GM21737 (cell line): ENCODE results near the gene CIZ1.

Experiments used
- ATAC-seq: cut with Tn5 transposase; IDR thresholded peaks from one replicate; pipeline ENCODE4 v1.9.1; 2021; ENCODE audit warnings: mild to moderate bottlenecking, moderate library complexity; ENCODE audit not compliant: unreplicated experiment

CIZ1 gene

DNA sequence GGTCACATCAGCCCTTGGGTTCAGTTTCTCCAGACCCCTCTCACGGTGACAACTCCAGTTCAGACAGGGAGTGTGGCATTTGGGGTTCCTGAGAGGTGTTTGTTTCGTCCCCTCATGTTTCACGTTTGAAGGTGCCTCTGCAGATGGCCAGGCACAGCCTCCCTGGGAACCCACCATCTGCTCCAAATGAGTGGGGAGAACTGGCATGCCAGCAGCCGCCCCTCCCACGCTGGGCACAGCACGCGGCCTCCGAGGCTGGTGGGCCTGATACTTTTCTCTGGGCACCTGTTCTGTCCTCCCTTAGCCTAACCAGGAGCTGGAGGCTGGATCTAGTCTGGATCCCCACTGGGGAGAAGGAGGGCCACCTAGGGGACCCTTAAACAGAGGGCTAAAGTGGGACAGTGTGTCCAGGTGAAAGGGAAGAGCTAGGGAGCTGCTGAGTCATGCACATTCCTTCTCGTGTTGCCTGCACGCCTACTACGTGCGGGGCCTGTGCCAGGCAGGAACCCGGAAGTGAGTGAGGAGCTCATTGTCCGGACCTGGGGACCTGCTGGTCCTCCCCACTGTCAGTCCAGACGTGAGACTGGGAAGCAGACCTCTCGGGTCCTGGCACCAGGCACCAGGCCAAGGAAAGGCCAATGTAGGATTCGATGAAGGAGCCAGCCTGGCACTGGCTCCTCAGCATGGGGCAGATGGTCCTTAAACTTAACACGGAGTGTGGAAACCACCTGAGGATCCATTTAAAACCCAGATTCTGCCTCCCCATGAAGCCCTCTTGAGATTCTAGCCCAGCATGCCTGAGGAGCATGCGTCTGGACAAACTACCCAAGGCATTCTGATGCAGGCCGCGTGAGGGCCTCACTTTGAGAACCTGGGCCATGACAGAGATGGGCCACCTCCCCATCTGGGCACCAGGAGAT, 23.5 kb upstream of the CIZ1 start:
- no peak for ATAC-seq

DNA sequence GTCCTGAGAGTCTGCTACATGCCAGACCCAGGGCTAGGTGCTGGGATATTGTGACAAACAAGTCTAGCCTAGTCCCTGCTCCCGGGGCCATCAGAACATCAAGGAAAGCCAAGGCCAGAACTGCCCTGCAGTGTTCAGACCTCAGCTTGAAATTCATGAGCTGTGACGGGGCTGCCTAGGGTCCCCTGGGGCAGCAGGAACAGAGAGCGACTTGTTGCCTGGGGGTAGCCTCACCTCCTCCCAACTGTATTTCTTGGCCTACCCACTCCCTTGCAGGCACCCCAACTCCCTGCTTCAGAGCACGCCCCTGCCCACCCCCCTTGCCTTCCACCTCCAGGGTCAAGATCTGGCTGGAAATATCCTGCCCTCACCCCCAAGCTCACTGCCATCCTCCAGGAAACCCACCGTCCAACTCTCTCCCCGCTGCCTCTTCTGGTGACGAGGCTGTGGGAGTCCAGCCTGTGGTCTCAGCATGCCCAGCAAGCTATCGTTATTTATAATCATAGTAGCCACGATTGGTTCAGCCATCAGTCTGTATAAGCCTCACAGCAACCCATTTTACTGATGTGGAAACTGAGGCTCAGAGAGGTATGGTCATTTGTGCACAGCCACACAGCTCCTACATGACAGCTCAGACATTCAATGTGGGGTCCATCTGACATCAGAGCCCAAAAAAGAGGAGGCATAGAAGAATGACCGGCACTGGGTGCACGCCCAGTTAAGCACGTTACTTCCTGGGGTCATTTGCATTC, 22.6 kb upstream of the CIZ1 start:
- no peak for ATAC-seq

DNA sequence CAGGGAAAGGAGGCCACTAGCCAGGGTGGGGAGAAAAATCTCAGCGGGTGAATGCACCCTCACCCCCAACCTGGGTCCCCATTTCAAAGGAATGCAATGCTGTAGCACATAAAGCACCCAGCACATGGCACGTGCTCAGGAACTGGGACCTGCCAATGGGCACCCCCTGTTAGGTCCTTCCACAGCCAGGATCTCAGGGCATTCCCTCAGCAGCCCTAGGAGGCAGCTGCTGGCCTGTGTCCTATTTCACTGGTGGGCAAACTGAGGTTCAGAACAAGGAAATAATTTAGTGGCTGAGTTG, 20.6 kb upstream of the CIZ1 start:
- no peak for ATAC-seq

DNA sequence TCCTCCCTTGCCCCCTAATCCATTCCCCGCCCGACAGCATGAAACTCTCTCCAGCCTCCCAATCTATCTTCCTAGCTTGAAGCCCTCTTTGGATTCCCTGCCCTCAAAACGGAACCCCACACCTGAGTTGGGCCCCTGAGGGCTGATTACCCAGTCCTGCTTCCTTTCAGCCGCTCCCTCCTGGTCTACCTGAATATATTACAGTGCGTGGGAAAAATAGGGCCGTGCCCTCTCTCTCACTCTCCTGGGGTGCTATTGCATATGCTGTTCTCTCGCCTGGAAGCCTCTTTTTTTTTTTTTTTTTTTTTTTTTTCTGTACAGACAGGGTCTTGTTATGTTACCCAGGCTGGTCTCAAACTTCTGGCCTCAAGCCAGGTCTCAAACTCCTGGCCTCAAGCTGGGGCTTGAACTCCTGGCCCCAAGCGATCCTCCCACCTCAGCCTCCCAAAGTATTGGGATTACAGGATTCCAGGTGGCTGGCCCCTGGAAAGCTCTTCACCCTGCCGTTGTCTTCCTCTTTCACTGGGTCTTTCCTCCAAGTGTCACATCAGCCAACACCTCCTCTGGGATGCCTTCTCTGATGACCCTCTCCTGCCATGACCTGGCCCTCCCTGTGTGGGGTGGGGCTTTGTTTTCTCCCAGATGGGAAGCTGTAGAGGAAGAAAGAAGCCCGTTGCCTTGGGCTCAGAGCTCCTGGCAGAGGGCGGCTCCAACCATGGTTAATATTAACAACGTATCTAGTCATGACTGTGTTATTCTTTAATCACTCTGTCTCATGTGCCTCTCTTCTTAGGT, 20.0 kb upstream of the CIZ1 start:
- ATAC-seq: no peak

DNA sequence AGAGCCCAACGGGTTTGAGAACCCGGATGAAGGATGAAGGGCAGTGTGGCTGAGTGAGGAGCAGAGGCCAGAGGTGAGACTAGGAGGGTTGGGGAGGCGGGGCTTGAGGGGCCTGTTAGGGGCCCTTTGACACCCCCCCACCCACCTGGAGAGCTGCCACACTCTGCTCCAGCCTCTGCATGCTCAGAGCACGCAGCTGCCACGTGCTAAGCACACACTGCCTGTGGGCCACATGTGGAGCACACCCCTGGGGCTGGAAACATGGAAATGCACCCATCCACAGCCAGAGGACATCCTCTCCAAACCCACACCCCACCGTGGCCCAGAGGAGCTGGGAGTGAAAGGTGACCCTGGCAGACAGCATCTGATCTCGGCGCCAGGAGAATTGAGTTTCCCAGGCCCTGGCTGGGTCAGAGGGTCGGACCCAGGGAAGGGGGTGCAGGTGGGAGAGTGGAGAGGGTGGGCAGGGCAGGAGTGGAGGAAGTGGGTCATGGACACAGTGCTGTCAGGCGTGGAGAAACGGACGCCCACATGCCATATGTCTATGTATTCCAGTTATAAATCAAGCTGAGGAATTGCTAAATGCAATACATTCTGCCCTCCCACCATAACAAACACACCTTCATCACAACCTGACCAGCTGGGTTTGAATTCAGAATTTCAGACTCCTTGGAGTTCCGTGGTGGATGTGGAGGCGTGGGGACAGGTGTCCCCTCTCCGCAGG, 17.7 kb upstream of the CIZ1 start:
- ATAC-seq: no peak

DNA sequence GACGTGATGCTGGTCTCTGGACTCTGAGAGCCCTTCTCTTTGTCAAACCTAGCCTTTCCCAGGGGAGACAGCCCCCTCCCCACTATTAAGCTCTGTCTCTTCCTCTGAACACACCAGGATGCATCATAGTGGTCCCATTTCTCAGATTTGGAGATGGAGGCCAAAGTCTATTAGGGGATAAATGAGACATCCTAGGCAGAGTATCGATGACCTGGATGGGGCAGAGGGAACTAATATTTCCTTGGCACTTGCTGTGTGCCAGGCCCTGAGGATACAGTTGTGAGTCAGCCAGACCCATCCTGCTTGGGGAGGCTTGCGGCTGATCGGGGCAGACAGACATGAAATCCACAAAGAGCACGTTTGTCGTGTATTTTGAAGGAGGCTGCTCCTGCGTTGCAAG, 17.0 kb upstream of the CIZ1 start:
- ATAC-seq: no peak

DNA sequence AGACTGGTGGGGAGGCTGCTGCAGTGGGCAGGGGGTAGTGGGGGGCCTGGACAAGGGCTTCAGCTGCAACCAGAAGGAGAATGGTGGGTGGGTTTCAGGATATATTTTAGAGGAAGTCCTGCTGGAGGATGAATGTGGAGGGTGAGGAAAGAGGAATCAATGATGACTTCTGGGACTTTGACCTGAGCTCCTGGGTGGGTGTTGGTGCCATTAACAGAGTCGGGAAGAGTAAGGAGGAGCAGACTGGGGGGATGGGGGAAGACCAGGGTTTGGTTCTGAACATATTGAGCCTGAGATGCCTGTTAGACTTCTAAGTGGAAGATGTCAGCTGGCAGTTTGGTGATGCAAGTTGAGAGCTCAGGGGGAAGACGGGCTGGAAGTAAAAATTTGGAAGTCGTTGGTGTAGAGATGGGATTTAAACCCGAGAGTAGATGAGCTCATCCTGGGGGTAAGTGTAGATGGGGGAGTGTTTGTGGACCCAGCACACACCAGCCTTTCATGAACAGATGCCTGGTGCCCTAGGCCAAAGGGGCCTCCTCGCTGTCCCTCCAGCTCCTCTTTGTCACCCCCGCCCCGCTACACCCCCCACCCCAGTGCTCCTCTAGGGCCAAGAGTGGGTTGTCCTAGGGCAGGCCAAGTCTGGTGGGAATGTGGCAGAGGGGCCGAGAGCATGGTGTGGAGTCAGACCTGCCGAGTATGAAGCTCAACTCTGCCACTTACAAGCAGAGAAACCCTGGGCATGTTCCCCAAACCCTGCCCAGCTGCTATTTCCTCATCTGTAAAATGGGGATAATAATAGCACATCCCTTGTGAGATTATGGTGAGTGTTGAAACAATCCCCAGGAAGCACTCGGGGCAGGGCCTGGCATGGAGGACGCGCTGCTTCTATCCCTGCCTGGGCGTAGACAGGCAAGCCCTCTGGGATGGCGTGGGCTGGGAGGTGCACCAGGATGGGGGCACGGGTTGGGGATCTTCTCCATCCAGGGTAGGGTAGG, 15.8 kb upstream of the CIZ1 start:
- no peak for ATAC-seq

DNA sequence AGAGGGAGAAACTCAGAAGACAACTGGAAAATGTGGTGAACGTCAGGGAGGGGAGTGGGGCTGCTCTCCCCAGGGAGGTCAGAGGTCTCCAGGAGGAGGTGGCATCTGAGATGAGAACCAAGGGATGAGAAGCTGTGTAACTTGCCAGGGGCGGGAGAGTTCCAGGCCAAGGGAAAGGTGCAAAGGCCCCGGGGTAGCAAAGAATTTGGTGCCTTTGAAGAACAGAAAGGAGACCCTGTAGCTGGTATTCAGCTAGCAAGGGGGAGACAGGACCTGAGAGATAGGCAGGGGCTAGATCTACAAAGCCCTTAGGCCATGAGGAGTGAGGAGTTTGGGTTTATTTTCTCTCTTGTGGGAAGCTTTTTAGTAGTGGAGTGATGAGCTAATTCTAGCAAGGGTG, 15.1 kb upstream of the CIZ1 start:
- no peak for ATAC-seq

DNA sequence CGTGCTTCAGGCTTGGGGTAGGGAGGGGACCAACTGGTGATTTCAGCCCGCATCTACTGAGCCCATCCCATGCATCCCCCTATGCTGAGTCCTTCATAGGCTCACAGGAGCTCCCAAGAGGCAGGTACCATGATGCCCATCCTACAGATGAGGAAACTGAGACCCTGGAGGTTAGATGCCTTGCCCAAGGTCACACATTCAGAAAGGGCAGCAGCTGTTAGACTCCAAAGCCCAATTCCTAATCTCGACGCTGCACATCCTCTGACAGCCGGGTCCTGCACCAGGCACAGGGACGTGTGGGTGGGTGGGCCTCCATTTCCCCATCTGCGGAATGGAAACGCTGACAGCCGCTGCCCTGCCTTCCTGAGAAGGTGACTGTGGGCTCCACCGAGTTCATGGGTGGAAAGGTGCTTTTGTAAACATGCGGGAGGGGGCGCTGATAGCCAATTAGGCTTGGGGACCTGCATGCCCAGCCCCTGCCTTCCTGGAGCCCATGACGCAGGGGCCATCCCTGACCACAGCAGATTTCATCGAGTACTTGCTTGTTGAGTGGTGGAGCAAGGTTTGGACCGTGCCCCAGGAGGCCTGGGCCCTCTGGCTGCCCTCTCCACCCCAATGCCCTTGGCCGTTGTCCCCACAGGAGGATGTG, 14.0 kb upstream of the CIZ1 start:
- no peak for ATAC-seq

DNA sequence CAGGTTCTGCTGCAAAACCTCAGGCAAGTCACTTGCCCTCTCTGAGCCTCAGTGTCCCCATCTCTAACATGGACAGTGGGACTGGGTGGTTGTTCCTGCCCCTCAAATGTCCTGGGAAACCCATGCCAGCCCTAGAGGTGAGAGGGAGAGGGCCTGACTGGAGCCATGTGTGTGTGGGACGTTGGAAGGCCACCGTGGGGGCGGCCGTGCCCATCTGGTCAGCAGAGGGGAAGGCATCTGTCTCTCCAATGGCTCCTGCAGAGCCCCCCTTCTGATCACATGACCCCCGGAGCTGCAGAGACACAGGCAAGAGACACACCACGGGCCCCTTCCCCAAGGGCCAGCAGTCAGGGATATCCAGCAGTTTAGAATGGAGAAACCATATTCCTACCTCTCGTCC, 13.5 kb upstream of the CIZ1 start:
- no peak for ATAC-seq

DNA sequence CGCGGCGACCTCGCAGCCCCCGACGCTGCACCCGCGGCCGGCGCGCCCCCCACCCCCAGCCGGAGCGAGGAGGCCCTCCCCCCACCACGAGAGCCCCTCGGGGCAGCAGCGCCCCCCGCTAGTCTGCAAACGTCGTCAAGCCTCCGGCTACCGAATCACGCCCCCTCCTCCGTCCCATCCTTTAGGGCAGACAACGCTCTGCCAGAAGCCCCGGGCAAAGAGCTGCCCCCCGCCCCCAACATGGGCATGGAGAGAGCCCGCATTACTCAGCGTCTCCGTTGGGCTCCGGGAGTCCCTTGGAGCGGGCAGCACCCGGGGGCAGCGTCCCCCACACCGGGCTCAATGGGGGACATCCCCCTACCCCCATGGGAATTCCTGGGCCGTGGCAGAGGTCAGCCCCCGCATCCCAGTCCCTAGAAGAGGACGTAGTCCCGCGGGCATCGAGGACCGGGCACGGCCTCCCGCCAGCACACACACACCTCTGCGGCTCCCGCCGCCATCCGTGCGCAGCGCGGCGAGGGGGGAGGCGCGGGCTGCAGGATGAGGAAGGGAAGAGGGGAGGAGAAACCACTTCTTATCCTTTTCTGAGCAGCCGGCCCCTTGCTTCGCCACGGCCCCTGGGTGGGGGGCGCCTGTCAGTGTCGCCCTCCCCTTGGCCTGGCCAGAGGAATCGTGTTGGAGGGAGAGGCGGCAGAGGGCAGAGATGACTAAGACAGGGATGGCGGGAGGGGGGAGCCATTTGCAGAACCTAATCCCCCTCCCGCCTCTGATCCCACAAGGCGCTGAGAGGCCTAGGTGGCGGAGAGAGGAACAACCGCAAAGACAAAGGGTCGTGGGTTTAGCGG, 12.6 kb upstream of the CIZ1 start:
- no peak for ATAC-seq

DNA sequence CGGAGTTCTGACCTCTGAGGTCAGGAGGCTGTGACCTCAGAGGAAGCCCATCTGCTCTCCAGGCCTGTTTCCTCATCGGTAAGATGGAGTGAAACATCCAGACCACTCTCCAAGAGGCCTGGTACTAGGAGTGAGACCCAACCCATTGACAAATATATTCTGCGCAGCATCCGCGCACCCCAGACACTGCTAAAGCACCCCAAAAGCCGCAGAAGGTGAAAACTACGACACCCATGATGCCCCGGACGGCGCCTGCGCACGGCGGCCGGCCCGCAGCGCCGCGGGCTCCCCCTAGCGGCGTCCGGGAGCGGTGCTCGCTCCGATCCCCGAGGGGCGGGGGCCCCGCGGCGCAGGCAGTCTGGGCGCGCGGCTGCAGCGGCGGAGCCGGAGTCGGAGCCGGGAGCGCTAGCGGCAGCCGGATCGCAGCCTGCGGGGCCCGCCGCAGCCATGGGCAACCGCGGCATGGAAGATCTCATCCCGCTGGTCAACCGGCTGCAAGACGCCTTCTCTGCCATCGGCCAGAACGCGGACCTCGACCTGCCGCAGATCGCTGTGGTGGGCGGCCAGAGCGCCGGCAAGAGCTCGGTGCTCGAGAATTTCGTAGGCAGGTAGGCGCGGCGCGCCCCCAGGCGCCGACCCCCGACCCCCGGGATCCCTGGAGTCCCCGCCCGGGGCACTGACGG, 11.8 kb upstream of the CIZ1 start, which contains the start of gene DNM1:
Gene DNM1 (plus strand): TSS at position 356 of the 683 bp plus-strand sequence. CDS start 92 bp downstream, at position 448.
- peak; percentile 73 for ATAC-seq

DNA sequence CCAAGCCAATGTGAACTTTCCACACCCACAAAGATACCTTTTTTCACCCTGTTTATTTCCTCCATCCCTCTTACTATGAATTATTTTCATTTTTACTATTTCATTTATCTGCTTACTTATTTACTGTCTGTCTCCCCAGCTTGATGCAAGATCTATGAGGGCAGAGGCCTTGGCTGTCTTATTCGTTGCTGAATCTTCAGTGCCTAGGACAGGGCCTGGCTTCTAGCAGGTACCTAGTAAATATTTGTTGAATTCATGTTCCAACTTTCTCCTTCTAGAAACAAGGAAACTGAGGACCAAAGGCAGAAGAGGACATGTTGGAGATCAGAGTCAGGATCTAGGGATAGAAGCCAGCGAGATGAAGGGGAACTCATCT, 11.3 kb upstream of the CIZ1 start:
- no peak for ATAC-seq

DNA sequence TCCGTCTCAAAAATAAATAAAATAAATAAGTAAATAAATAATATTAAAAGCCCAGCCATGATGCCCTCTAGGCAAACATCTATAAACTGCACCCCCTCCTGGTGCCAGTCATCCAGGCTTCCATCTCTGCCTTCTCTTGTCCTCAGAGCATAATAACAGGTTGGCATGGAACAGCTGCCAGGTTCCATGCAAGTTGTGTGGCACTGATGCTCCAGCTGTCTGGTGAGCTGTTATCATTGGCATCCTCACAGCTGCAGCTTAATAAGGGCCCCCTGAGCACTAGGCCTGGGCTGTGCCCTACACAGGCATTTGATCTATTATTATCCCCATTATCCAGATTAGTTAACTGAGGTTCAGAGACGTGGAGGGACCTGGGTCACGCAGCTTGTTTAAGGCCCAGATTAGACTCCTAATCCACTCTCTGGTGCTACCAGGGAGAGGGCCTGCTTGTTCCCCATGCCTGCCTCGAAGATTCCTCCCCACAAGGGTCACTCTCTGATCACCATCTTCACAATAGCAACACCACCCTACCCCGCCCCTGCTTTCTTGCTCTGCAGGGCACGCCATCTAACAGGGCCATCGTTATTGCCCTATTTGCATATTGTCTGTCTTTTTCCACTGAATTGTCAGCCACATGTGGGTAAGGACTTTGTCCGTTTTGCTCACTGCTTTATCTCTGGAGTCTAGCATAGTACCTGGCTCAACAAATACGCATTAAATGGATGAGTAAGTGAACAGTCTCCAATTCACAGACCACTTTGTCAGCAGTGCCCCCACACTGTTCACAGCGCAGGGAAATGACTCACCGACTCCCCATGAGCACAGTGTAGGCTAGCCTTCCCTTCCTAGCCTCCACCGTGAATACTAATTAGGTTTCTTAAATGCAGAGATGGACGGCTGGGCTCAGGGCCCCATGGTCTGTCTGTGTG, 10.3 kb upstream of the CIZ1 start:
- no peak for ATAC-seq

DNA sequence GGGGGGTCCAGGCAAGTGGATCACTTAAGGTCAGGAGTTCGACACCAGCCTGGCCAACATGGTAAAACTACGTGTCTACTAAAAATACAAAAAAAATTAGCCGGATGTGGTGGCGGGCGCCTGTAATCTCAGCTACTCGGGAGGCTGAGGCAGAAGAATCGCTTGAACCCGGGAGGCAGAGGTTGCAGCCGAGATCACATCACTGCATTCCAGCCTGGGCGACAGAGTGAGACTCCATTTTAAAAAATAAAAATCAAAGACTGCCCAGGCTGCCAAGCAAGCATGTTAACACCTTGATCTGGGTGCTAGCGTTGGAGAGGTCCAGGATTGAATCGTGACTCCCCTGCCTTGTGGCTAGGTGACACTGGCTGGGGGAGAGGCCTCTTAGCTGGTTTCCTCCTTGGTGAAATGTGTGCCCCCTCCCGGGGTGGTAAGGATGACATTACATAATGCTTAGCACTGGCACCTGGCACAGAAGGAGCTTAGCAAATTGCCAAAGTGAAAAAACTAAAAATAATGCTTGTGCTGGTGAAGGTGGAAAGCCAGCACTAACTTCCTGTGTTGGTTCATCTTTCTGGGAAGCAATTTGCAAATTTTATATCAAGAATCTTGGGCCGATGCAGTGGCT, 2.2 kb upstream of the CIZ1 start:
- ATAC-seq: no peak
